Astrocyte (in vitro differentiated cells and primary cell): ENCODE results near the gene PIH1D1. TPM values are rescaled to one million over a fixed set of nuclear protein-coding genes. Genes with fewer than 3 reads are reported as not detected.
A peak's percentile ranks its signal among the peaks of the same experiment; 100 is the strongest.

ENCODE experiments used
- DNase-seq: peaks from one replicate; pipeline ENCODE4 v3.0.0-alpha.2; 2010; ENCODE audit warnings: low read depth
- FAIRE-seq: peaks from 2 replicates; lab custom pipeline; 2011; peaks lifted over from hg19 to GRCh38; lab: Jason Lieb, UNC
- H2AFZ ChIP-seq: 2 replicates; pipeline ENCODE4 v1.6.0; 2012; ENCODE audit warnings: low read depth, low read length, inconsistent platforms
- H3K27ac ChIP-seq: 2 replicates; pipeline ENCODE4 v1.5.1; 2011; ENCODE audit warnings: low read depth, low read length, inconsistent platforms
- H3K27me3 ChIP-seq: 2 replicates; pipeline ENCODE4 v1.6.0; 2011; ENCODE audit warnings: low read length, inconsistent platforms; ENCODE audit not compliant: insufficient read depth
- H3K36me3 ChIP-seq: 2 replicates; pipeline ENCODE4 v1.5.1; 2011; ENCODE audit warnings: low read length, inconsistent platforms; ENCODE audit not compliant: insufficient read depth
- H3K4me1 ChIP-seq: 2 replicates; pipeline ENCODE4 v1.5.1; 2011; ENCODE audit warnings: low read length, inconsistent platforms; ENCODE audit not compliant: insufficient read depth
- H3K4me2 ChIP-seq: 2 replicates; pipeline ENCODE4 v1.6.0; 2012; ENCODE audit warnings: low read length, inconsistent platforms
- H3K4me3 ChIP-seq: 2 replicates; pipeline ENCODE4 v1.5.1; 2011; ENCODE audit warnings: low read depth, mild to moderate bottlenecking, low read length, inconsistent platforms; ENCODE audit not compliant: insufficient read depth
- H3K79me2 ChIP-seq: 2 replicates; pipeline ENCODE4 v1.6.0; 2012; ENCODE audit warnings: mild to moderate bottlenecking, low read length, inconsistent platforms; ENCODE audit not compliant: insufficient read depth
- H3K9ac ChIP-seq: 2 replicates; pipeline ENCODE4 v1.6.0; 2012; ENCODE audit warnings: mild to moderate bottlenecking, low read length, inconsistent platforms
- H3K9me3 ChIP-seq: 2 replicates; pipeline ENCODE4 v1.5.1; 2012; ENCODE audit warnings: low read depth, mild to moderate bottlenecking, low read length, inconsistent platforms; ENCODE audit not compliant: insufficient read depth
- H4K20me1 ChIP-seq: 2 replicates; pipeline ENCODE4 v1.6.0; 2012; ENCODE audit warnings: low read length, inconsistent platforms; ENCODE audit not compliant: insufficient read depth
- H3K27ac Mint-ChIP-seq: one replicate; pipeline ENCODE4 v1.8.0; 2021; ENCODE audit warnings: mild to moderate bottlenecking, mixed read lengths; ENCODE audit not compliant: unreplicated experiment
- H3K27me3 Mint-ChIP-seq: one replicate; pipeline ENCODE4 v1.8.0; 2021; ENCODE audit warnings: low read depth, mixed read lengths; ENCODE audit not compliant: unreplicated experiment
- H3K36me3 Mint-ChIP-seq: one replicate; pipeline ENCODE4 v1.8.0; 2021; ENCODE audit warnings: low read depth, mixed read lengths; ENCODE audit not compliant: unreplicated experiment
- H3K4me1 Mint-ChIP-seq: one replicate; pipeline ENCODE4 v1.8.0; 2021; ENCODE audit warnings: low read depth, mixed read lengths; ENCODE audit not compliant: unreplicated experiment
- H3K4me3 Mint-ChIP-seq: one replicate; pipeline ENCODE4 v1.8.0; 2021; ENCODE audit warnings: mild to moderate bottlenecking, moderate library complexity, mixed read lengths; ENCODE audit not compliant: unreplicated experiment
- H3K9me3 Mint-ChIP-seq: one replicate; pipeline ENCODE4 v1.8.0; 2021; ENCODE audit warnings: mild to moderate bottlenecking, mixed read lengths; ENCODE audit not compliant: unreplicated experiment
- CTCF ChIP-seq: IDR thresholded peaks from 2 replicates; pipeline ENCODE4 v1.5.1; 2011; ENCODE audit warnings: low read depth, mild to moderate bottlenecking, inconsistent platforms, low read length, moderate library complexity; ENCODE audit not compliant: insufficient read depth
- EZH2 ChIP-seq: IDR thresholded peaks from 2 replicates; pipeline ENCODE4 v1.6.1; 2012; ENCODE audit warnings: mild to moderate bottlenecking, low read length, inconsistent platforms; ENCODE audit not compliant: insufficient read depth
- total RNA-seq: library from RNA; stranded (reverse); gene quantifications from 2 replicates; pipeline ENCODE4 v1.2.1, GENCODE V29; 2021

The PIH1D1 gene
- total RNA-seq, 1 donor from 2014 or later, result 61.3 TPM

GRCh38 chr19:49498475-49498874 is 46.9 kb upstream of the PIH1D1 start:
- no peak for FAIRE-seq
- no peak for DNase-seq
- Histone ChIP-seq H3K9me3 (no peaks in the 10 kb centered on the region), H2AFZ (no peak overlapping the region), H3K36me3 (peaks cover 16% of the 10 kb centered on the region), H3K27ac (no peak overlapping the region), H3K4me3 (peak overlapping the region; percentile 98), H3K9ac (peak overlapping the region; percentile 100), H4K20me1 (peaks cover 35% of the 10 kb centered on the region), H3K4me2 (peak overlapping the region; percentile 93), H3K27me3 (no peaks in the 10 kb centered on the region), H3K79me2 (peaks cover 32% of the 10 kb centered on the region), H3K4me1 (peaks cover 19% of the 10 kb centered on the region)
- no peak overlapping the region for H3K27ac Mint-ChIP-seq
- H3K9me3 Mint-ChIP-seq, result no peaks in the 10 kb centered on the region
- H3K36me3 Mint-ChIP-seq, result peaks cover 12% of the 10 kb centered on the region
- H3K27me3 Mint-ChIP-seq, result no peaks in the 10 kb centered on the region
- peaks cover 22% of the 10 kb centered on the region for H3K4me1 Mint-ChIP-seq
- no peak for TF ChIP-seq EZH2
- no peak for TF ChIP-seq CTCF
- H3K4me3 Mint-ChIP-seq, result peak overlapping the region; percentile 99

- H3K36me3 ChIP-seq, result peaks cover 21% of the 10 kb centered on the region
- TF ChIP-seq CTCF (no peak), EZH2 (no peak)
Measured at GRCh38 chr19:49497789-49498103, 46.1 kb upstream of the PIH1D1 start.

GRCh38 chr19:49497047-49497788 is 45.6 kb upstream of the PIH1D1 start:
- peak overlapping the region; percentile 99 for H3K4me3 Mint-ChIP-seq

More at GRCh38 chr19:49497789-49498103, 46.1 kb upstream of the PIH1D1 start:
- peaks cover 32% of the 10 kb centered on the region for H3K79me2 ChIP-seq
- DNase-seq (no peak), FAIRE-seq (no peak)
- H3K4me3 Mint-ChIP-seq, result peak overlapping the region; percentile 99
- H3K27ac Mint-ChIP-seq, result no peak overlapping the region
- H4K20me1 ChIP-seq, result peaks cover 38% of the 10 kb centered on the region
- no peak overlapping the region for H2AFZ ChIP-seq
- H3K4me3 ChIP-seq, result peak overlapping the region; percentile 98
- no peak overlapping the region for H3K27ac ChIP-seq
- H3K27me3 ChIP-seq, result no peaks in the 10 kb centered on the region
- no peaks in the 10 kb centered on the region for H3K27me3 Mint-ChIP-seq
- peaks cover 19% of the 10 kb centered on the region for H3K4me1 ChIP-seq
- peaks cover 22% of the 10 kb centered on the region for H3K4me1 Mint-ChIP-seq
- H3K9me3 Mint-ChIP-seq, result no peaks in the 10 kb centered on the region
- peaks cover 16% of the 10 kb centered on the region for H3K36me3 Mint-ChIP-seq
- peak overlapping the region; percentile 100 for H3K9ac ChIP-seq
- H3K9me3 ChIP-seq, result no peaks in the 10 kb centered on the region
- peak overlapping the region; percentile 93 for H3K4me2 ChIP-seq

More at GRCh38 chr19:49497047-49497788, 45.6 kb upstream of the PIH1D1 start:
- no peak for FAIRE-seq
- no peak for TF ChIP-seq CTCF
- no peak for TF ChIP-seq EZH2
- Mint-ChIP-seq H3K4me1 (peaks cover 25% of the 10 kb centered on the region), H3K36me3 (peaks cover 20% of the 10 kb centered on the region), H3K27ac (peak overlapping the region; percentile 96), H3K9me3 (no peaks in the 10 kb centered on the region), H3K27me3 (no peaks in the 10 kb centered on the region)
- DNase-seq, result no peak
- Histone ChIP-seq H3K9me3 (no peaks in the 10 kb centered on the region), H3K79me2 (peaks cover 32% of the 10 kb centered on the region), H4K20me1 (peaks cover 44% of the 10 kb centered on the region), H3K9ac (peak overlapping the region; percentile 100), H3K4me3 (peak overlapping the region; percentile 98), H3K36me3 (peaks cover 26% of the 10 kb centered on the region), H3K4me1 (peaks cover 19% of the 10 kb centered on the region), H3K27me3 (no peaks in the 10 kb centered on the region), H2AFZ (no peak overlapping the region), H3K27ac (peak overlapping the region; percentile 93), H3K4me2 (peak overlapping the region; percentile 93)
